Gastrocnemius medialis (tissue), 4 donors: Measurements from ENCODE around the gene ARL5C. TPM values are rescaled to one million over a fixed set of nuclear protein-coding genes. Genes with fewer than 3 reads are reported as not detected.
A peak's percentile ranks its signal among the peaks of the same experiment; 100 is the strongest.

ENCODE experiments used
- ATAC-seq, 2 donors: fragments of 150-250 bp; one replicate each; pipeline ENCODE4 v1.9.1; 2016
- DNase-seq, 2 donors: peaks; one replicate each; pipeline ENCODE4 v3.0.0-alpha.2; 2019
- H3K27ac ChIP-seq, 4 donors: fragments of 200-600 bp; sonication (generic); 1 replicate in 1 of 4; 2 replicates in 3 of 4; pipeline ENCODE4 v1.5.1; 2016 to 2018; ENCODE audit warnings: mild to moderate bottlenecking in 2 of 4, moderate library complexity in 1 of 4
- H3K27me3 ChIP-seq, 3 donors: fragments of 200-600 bp; sonication (generic) in 2 of 3; 1 replicate in 1 of 3; 2 replicates in 2 of 3; pipeline versions ENCODE4 v1.5.1 to v1.6.0; 2016 to 2019; ENCODE audit warnings: mild to moderate bottlenecking in 1 of 3, moderate library complexity in 1 of 3
- H3K36me3 ChIP-seq, 2 donors: fragments of 200-600 bp; sonication (generic) in 1 of 2; one replicate each; pipeline ENCODE4 v1.5.1; 2017 to 2018
- H3K4me1 ChIP-seq, 2 donors: fragments of 200-600 bp; sonication (generic) in 1 of 2; one replicate each; pipeline ENCODE4 v1.5.1; 2016 to 2017; ENCODE audit warnings: mild to moderate bottlenecking in 2 of 2
- H3K4me3 ChIP-seq, 4 donors: fragments of 200-600 bp; sonication (generic) in 3 of 4; 1 replicate in 1 of 4; 2 replicates in 3 of 4; pipeline ENCODE4 v1.5.1; 2016 to 2019; ENCODE audit warnings: mild to moderate bottlenecking in 2 of 4
- H3K9me3 ChIP-seq, 3 donors: fragments of 200-600 bp; sonication (generic) in 2 of 3; 1 replicate in 1 of 3; 2 replicates in 2 of 3; pipeline ENCODE4 v1.5.1; 2016 to 2019
- POLR2A ChIP-seq, 2 donors: fragments of 450-650 bp; IDR thresholded peaks; one replicate each; pipeline ENCODE4 v1.6.1; 2017; ENCODE audit warnings: antibody characterized with exemption in 2 of 2, mild to moderate bottlenecking in 2 of 2, moderate library complexity in 2 of 2
- in situ Hi-C, 4 donors: fragments of 200-750 bp; cut with MboI; loops; one replicate each; pipeline versions ENCODE4 v1.15.0 to v1.8.0; 2017; ENCODE audit warnings: low sequenced_read_pairs in 4 of 4
- intact Hi-C: fragments of 100-400 bp; cut with DNase I; formaldehyde crosslinking; loops from one replicate; pipeline ENCODE4 v1.15.1; 2023; ENCODE audit warnings: low total_unique reads
- total RNA-seq, 4 donors: library from RNA; depleted of rRNA; stranded (reverse); fragments of >200 nt; gene quantifications; one replicate each; pipeline versions ENCODE4 v1.1.0 to v1.2.3, GENCODE V29; 2016
- TF ChIP-seq, protein P1 (sequence below), 5 experiments: fragments of 450-650 bp in 3 of 5; fragments of 200-600 bp in 2 of 5; sonication (generic) in 2 of 5; IDR thresholded peaks in 4 of 5; conservative IDR thresholded peaks in 1 of 5; 1 replicate in 4 of 5; 2 replicates in 1 of 5; pipeline ENCODE4 v1.5.1; 2016 to 2019; ENCODE audit warnings: antibody characterized with exemption in 5 of 5, mild to moderate bottlenecking in 3 of 5, moderate library complexity in 3 of 5

The ARL5C gene
- total RNA-seq, 4 donors from 2014 or later, result 0.20 to 0.22 TPM; not detected in 2

DNA sequence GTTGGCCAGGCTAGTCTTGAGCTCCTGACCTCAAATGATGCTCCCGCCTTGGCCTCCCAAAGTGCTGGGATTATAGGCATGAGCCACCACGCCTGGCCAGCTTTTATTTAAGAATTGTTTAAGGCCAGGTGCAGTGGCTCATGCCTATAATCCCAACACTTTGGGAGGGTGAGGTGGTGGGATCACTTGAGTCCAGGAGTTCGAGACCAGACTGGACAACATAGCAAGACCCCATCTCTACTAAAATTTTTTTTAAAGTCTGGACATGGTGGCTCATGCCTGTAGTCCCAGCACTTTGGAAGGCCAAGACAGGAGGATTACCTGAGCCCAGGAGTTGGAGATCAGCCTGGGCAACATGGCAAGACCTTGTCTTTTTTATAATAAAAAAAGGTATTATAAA lies 19.7 kb downstream of the ARL5C start:
- Histone ChIP-seq H3K27ac (no peak overlapping the region), H3K9me3 (no peaks in the 10 kb centered on the region), H3K36me3 (no peaks in the 10 kb centered on the region), H3K4me3 (no peak overlapping the region), H3K27me3 (peaks cover 5 to 10% (median 7%) of the 10 kb centered on the region in 3 donors), H3K4me1 (peaks cover 4 to 6% of the 10 kb centered on the region in 2 donors)
- intact Hi-C loops, result loop anchor here (5.0 kb wide), 1 partner anchor 144 kb away; no protein-coding TSS in a partner anchor
- no peak for TF ChIP-seq POLR2A (IDR thresholded peaks at IDR 0.05)
- TF ChIP-seq, protein P1, sequence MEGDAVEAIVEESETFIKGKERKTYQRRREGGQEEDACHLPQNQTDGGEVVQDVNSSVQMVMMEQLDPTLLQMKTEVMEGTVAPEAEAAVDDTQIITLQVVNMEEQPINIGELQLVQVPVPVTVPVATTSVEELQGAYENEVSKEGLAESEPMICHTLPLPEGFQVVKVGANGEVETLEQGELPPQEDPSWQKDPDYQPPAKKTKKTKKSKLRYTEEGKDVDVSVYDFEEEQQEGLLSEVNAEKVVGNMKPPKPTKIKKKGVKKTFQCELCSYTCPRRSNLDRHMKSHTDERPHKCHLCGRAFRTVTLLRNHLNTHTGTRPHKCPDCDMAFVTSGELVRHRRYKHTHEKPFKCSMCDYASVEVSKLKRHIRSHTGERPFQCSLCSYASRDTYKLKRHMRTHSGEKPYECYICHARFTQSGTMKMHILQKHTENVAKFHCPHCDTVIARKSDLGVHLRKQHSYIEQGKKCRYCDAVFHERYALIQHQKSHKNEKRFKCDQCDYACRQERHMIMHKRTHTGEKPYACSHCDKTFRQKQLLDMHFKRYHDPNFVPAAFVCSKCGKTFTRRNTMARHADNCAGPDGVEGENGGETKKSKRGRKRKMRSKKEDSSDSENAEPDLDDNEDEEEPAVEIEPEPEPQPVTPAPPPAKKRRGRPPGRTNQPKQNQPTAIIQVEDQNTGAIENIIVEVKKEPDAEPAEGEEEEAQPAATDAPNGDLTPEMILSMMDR (IDR thresholded peaks at IDR 0.05 in 4 of 5, conservative IDR thresholded peaks at IDR 0.05 in 1 of 5), result no peak
- no peak for DNase-seq
- ATAC-seq, result no peak
- in situ Hi-C loops, result loop anchor here (5.0 to 10.0 kb wide), 4 partner anchors 81 to 164 kb away; no protein-coding TSS in a partner anchor

DNA sequence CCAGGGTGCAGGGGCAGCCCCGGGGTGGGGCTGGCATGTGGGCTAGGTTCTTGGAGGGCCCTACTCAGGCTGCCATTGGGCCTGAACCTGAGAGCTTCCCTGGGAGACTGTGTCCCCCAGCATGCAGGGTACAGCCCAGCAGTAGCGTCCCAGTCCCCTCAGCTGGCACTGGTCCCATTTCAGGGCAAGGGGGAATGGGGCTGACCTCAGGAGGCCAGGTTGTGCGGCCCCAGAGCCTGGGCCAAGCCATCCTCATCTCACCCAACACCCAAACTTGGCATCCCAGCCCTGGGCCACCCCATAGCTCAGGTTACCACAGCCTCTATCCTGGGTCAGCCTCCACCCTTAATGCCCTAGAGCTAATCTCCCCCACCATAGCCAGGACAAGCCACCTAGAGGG lies 20.8 kb downstream of the ARL5C start:
- no peak for ATAC-seq
- Histone ChIP-seq H3K27ac (peak overlapping the region; percentile 27 to 71 (median 52)), H3K27me3 (no peaks in the 10 kb centered on the region), H3K4me1 (peaks cover 4 to 6% of the 10 kb centered on the region in 2 donors), H3K36me3 (no peaks in the 10 kb centered on the region), H3K4me3 (no peak overlapping the region), H3K9me3 (no peaks in the 10 kb centered on the region)
- TF ChIP-seq, protein P1 (IDR thresholded peaks at IDR 0.05 in 4 of 5, conservative IDR thresholded peaks at IDR 0.05 in 1 of 5), result no peak
- no peak for TF ChIP-seq POLR2A (IDR thresholded peaks at IDR 0.05)
- intact Hi-C loops, result loop anchor here (5.0 kb wide), 1 partner anchor 143 kb away; no protein-coding TSS in a partner anchor
- in situ Hi-C loops, result loop anchor here (5.0 to 10.0 kb wide), 4 partner anchors 80 to 163 kb away; no protein-coding TSS in a partner anchor
- no peak for DNase-seq

DNA sequence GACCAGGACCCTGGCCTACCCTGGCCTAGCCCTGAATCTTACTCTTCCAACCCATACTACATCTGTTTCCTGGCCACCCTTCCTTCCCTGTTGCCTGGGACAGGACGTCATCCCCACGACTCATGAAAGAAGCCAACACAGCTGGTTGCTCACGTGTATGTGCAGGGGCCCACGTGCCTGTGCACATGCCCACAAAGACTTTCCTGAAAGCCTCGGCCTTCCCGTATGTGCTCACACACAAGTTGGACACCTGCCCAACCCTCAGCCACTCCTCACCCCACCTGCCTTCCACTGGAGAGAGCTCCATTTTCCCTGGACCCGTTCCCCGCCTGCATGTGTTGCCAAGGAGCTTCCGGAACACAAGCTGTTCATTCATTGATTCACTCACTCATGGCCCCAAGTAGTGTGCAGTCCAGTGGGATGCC lies 21.5 kb downstream of the ARL5C start:
- ATAC-seq, result peak; percentile 77 to 83
- intact Hi-C loops, result no loop called here

DNA sequence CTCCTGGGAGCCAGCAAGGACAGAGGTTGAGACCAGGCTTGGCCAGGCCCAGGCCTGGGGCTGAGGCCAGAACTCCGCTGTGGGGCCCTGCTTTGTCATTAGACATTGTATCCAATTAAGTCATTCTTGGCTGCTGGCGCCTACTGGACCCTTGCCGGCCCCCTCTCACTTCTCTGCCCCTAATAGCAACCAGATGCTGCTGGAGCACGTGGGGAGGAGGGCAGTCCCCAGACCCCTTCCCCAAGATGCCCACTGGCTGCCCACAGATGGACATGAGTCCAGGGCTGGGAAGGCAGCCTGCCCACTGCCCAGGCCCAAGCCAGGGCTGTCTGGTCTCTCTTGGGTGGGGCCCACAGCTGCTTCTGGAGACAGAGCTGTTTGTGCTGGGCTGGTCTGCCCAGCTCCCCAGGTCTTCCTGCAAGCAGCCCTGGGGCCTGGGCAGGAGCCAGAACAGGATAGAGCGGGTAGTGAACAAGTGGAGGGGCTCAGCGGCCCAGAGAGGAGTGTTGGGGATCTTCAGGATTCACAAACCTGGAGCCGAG lies 22.3 kb downstream of the ARL5C start:
- TF ChIP-seq, protein P1 (IDR thresholded peaks at IDR 0.05 in 4 of 5, conservative IDR thresholded peaks at IDR 0.05 in 1 of 5), result no peak
- no peak for TF ChIP-seq POLR2A (IDR thresholded peaks at IDR 0.05)
- H3K4me3 ChIP-seq, result no peak overlapping the region
- no peaks in the 10 kb centered on the region for H3K9me3 ChIP-seq
- intact Hi-C loops, result no loop called here
- H3K27ac ChIP-seq, result peak overlapping the region; percentile 51 to 71 (median 68)
- no peaks in the 10 kb centered on the region for H3K36me3 ChIP-seq
- no peaks in the 10 kb centered on the region for H3K27me3 ChIP-seq
- in situ Hi-C loops, result loop anchor here in 2 of 4 donors (10.0 kb wide), 2 partner anchors 79 to 159 kb away; no protein-coding TSS in a partner anchor
- H3K4me1 ChIP-seq, result peaks cover 4 to 6% of the 10 kb centered on the region in 2 donors
- ATAC-seq (peak; percentile 42), DNase-seq (peak; percentile 22 to 58)

More for the DNA sequence above, 21.5 kb downstream of the ARL5C start:
- no peaks in the 10 kb centered on the region for H3K36me3 ChIP-seq
- no peaks in the 10 kb centered on the region for H3K27me3 ChIP-seq
- peaks cover 4 to 6% of the 10 kb centered on the region in 2 donors for H3K4me1 ChIP-seq
- H3K27ac ChIP-seq, result peak overlapping the region; percentile 51 to 71 (median 68)
- in situ Hi-C loops, result loop anchor here in 2 of 4 donors (10.0 kb wide), 2 partner anchors 80 to 160 kb away; no protein-coding TSS in a partner anchor
- peak; percentile 83 to 90 for DNase-seq
- no peaks in the 10 kb centered on the region for H3K9me3 ChIP-seq
- H3K4me3 ChIP-seq, result no peak overlapping the region
- TF ChIP-seq POLR2A (IDR thresholded peaks at IDR 0.05), result no peak
- TF ChIP-seq, protein P1 (IDR thresholded peaks at IDR 0.05 in 4 of 5, conservative IDR thresholded peaks at IDR 0.05 in 1 of 5), result no peak
